Measurements from ENCODE around the gene OR7A10.
A peak's percentile ranks its signal among the peaks of the same experiment; 100 is the strongest.

GRCh38 chr19:14871619-14872230 is 23.0 kb upstream of the OR7A10 start:
- TF ChIP-seq CTCF (IDR thresholded peaks at IDR 0.05; ENCODE audit: insufficient read depth, low read length, poor library complexity, severe bottlenecking) (peak; percentile 65), EZH2phosphoT487 (conservative IDR thresholded peaks at IDR 0.05; ENCODE audit: low read length) (no peak)
